LNCAP (cell line): Measurements from ENCODE around the gene E2F3.

Experiments
- CTCF ChIP-seq: fragments of 450-650 bp; IDR thresholded peaks from 2 replicates; pipeline ENCODE4 v1.5.1; 2017; ENCODE audit warnings: mild to moderate bottlenecking

E2F3 gene

GRCh38 chr6:20402342-20403069, 827 bp downstream of the E2F3 start:
- TF ChIP-seq CTCF: no peak

- TF ChIP-seq CTCF: no peak
These were observed 1.5 kb downstream of the E2F3 start for GRCh38 chr6:20403070-20403765.

- no peak for TF ChIP-seq CTCF
These were observed 2.3 kb downstream of the E2F3 start for GRCh38 chr6:20403766-20404640.

- TF ChIP-seq CTCF: peak; percentile 41
These were observed 3.0 kb downstream of the E2F3 start for GRCh38 chr6:20404641-20405032.

GRCh38 chr6:20408851-20409250, 7.2 kb downstream of the E2F3 start:
- TF ChIP-seq CTCF: no peak

- TF ChIP-seq CTCF: no peak
These were observed 7.8 kb downstream of the E2F3 start for GRCh38 chr6:20409427-20409971.

GRCh38 chr6:20411544-20411943, 9.9 kb downstream of the E2F3 start:
- no peak for TF ChIP-seq CTCF
